HCT116 (cell line): ENCODE measurements around the gene SLMAP. TPM values are rescaled to one million over a fixed set of nuclear protein-coding genes. Genes with fewer than 3 reads are reported as not detected.

Experiments used
- ATAC-seq: fragments of 200-7000 bp; cut with Tn5 transposase; 2 replicates; pipeline ENCODE4 v1.9.1; 2020; ENCODE audit warnings: mild to moderate bottlenecking, moderate library complexity
- BruUV-seq: library from RNA; stranded (reverse); fragments of 400-500 nt; replicated peaks from 2 replicates; lab custom pipeline; 2021; lab: Mats Ljungman, UMichigan
- CTCF ChIA-PET: fragments of 300-600 bp; sonication (Branson Sonifier 250); formaldehyde crosslinking; loops from one replicate; lab custom pipeline; 2021; ENCODE audit warnings: antibody characterized with exemption; lab: Charles Lee
- POLR2A ChIA-PET: fragments of 300-600, 350-600 bp; sonication (Branson Sonifier 250); formaldehyde crosslinking; loops from one replicate; lab custom pipeline; 2021; ENCODE audit warnings: antibody characterized with exemption; lab: Charles Lee
- RAD21 ChIA-PET, 2 experiments: fragments of 300-600 bp; sonication (Branson Sonifier 250); formaldehyde crosslinking; loops; one replicate each; lab custom pipeline; 2023; ENCODE audit warnings: low total read pairs in 2 of 2; ENCODE audit not compliant: uncharacterized antibody in 2 of 2, unreplicated experiment in 2 of 2, low non-redundant PET in 1 of 2; lab: Charles Lee
- DNase-seq: peaks from one replicate; pipeline ENCODE4 v3.0.0-alpha.2; 2010; ENCODE audit warnings: low read depth, low spot score
- H2AFZ ChIP-seq: fragments of 200-600 bp; shearing (Covaris generic), sonication (generic); 2 replicates; pipeline ENCODE4 v1.6.1; 2017; ENCODE audit warnings: low read depth, mixed run types, mixed read lengths, antibody characterized with exemption, low read length; ENCODE audit not compliant: poor library complexity, severe bottlenecking
- H3K27ac ChIP-seq: 2 replicates; pipeline ENCODE4 v1.5.1; 2012; ENCODE audit warnings: low read depth, low read length
- H3K27me3 ChIP-seq: fragments of 200-600 bp; sonication (generic); 2 replicates; pipeline ENCODE4 v1.6.1; 2016; ENCODE audit warnings: mixed run types, low read length, mixed read lengths; ENCODE audit not compliant: insufficient read depth
- H3K36me3 ChIP-seq, 2 experiments: fragments of 200-500 bp in 1 of 2; fragments of 200-600 bp in 1 of 2; sonication (Bioruptor generic) in 1 of 2; sonication (generic) in 1 of 2; 2 replicates each; pipeline versions ENCODE4 v1.5.1 to v1.6.1; 2014 to 2016; ENCODE audit warnings: low read length in 2 of 2, inconsistent platforms in 1 of 2, mixed read lengths in 1 of 2, mixed run types in 1 of 2; ENCODE audit not compliant: insufficient read depth in 2 of 2, control insufficient read depth in 1 of 2
- H3K4me1 ChIP-seq, 2 experiments: fragments of 200-600 bp in 1 of 2; sonication (generic) in 1 of 2; 2 replicates each; pipeline versions ENCODE4 v1.5.1 to v1.6.1; 2012 to 2017; ENCODE audit warnings: low read length in 2 of 2, inconsistent platforms in 1 of 2, mild to moderate bottlenecking in 1 of 2, mixed read lengths in 1 of 2, mixed run types in 1 of 2, moderate library complexity in 1 of 2; ENCODE audit not compliant: insufficient read depth in 2 of 2, control insufficient read depth in 1 of 2
- H3K4me2 ChIP-seq: fragments of 200-600 bp; sonication (generic); 2 replicates; pipeline ENCODE4 v1.6.1; 2017; ENCODE audit warnings: mixed run types, low read length, mixed read lengths
- H3K4me3 ChIP-seq, 2 experiments: fragments of 200-600 bp in 1 of 2; sonication (generic) in 1 of 2; replicated peaks in 1 of 2; 2 replicates each; pipeline ENCODE4 v1.5.1; 2011 to 2016; ENCODE audit warnings: low read length in 2 of 2, control low read depth in 1 of 2, low read depth in 1 of 2, mild to moderate bottlenecking in 1 of 2, mixed read lengths in 1 of 2, mixed run types in 1 of 2
- H3K79me2 ChIP-seq: fragments of 200-600 bp; sonication (generic); 2 replicates; pipeline ENCODE4 v1.6.1; 2017; ENCODE audit warnings: mild to moderate bottlenecking, mixed run types, low read length, moderate library complexity, mixed read lengths; ENCODE audit not compliant: insufficient read depth
- H3K9ac ChIP-seq: fragments of 200-600 bp; sonication (generic); 2 replicates; pipeline ENCODE4 v1.6.1; 2016; ENCODE audit warnings: low read length, mixed read lengths
- H3K9me2 ChIP-seq: fragments of 200-600 bp; sonication (generic), shearing (Covaris generic); 2 replicates; pipeline ENCODE4 v1.6.1; 2017; ENCODE audit warnings: mixed run types, mild to moderate bottlenecking, moderate library complexity; ENCODE audit not compliant: insufficient read depth
- H3K9me3 ChIP-seq, 2 experiments: fragments of 200-500 bp in 1 of 2; fragments of 200-600 bp in 1 of 2; sonication (Bioruptor generic) in 1 of 2; sonication (generic) in 1 of 2; 2 replicates each; pipeline ENCODE4 v1.6.1; 2014 to 2017; ENCODE audit warnings: low read length in 2 of 2, mixed read lengths in 2 of 2, inconsistent platforms in 1 of 2, low read depth in 1 of 2, mild to moderate bottlenecking in 1 of 2, mixed run types in 1 of 2, moderate library complexity in 1 of 2; ENCODE audit not compliant: control insufficient read depth in 1 of 2, insufficient read depth in 1 of 2
- H4K20me1 ChIP-seq: fragments of 200-600 bp; sonication (generic), shearing (Covaris generic); 2 replicates; pipeline ENCODE4 v1.6.1; 2017; ENCODE audit warnings: mixed run types, mild to moderate bottlenecking, moderate library complexity; ENCODE audit not compliant: insufficient read depth
- EGR1 ChIP-seq: IDR thresholded peaks from 2 replicates; pipeline ENCODE4 v1.6.1; 2012; ENCODE audit warnings: low read depth
- ELF1 ChIP-seq: IDR thresholded peaks from 2 replicates; pipeline ENCODE4 v1.6.1; 2012; ENCODE audit warnings: low read depth, borderline replicate concordance
- EZH2 ChIP-seq: fragments of 200-600 bp; sonication (generic); IDR thresholded peaks from 2 replicates; pipeline ENCODE4 v1.6.1; 2017; ENCODE audit warnings: antibody characterized with exemption, mixed run types
- JUND ChIP-seq: IDR thresholded peaks from 2 replicates; pipeline ENCODE4 v1.6.1; 2012
- POLR2A ChIP-seq: IDR thresholded peaks from 2 replicates; pipeline ENCODE4 v1.7.0; 2011; ENCODE audit warnings: borderline replicate concordance; ENCODE audit not compliant: insufficient read depth, insufficient read length; ENCODE audit errors: extremely low read depth
- RAD21 ChIP-seq: IDR thresholded peaks from 2 replicates; pipeline ENCODE4 v1.6.1; 2012; ENCODE audit warnings: low read depth, mild to moderate bottlenecking
- REST ChIP-seq: IDR thresholded peaks from 2 replicates; pipeline ENCODE4 v1.6.1; 2012; ENCODE audit warnings: low read depth
- SP1 ChIP-seq: IDR thresholded peaks from 2 replicates; pipeline ENCODE4 v1.6.1; 2012; ENCODE audit warnings: low read depth
- SRF ChIP-seq: IDR thresholded peaks from 2 replicates; pipeline ENCODE4 v1.6.1; 2012; ENCODE audit warnings: low read depth
- ZNF274 ChIP-seq: fragments of 200-500 bp; sonication (Bioruptor generic); IDR thresholded peaks from 2 replicates; pipeline ENCODE4 v1.6.1; 2014; ENCODE audit warnings: mild to moderate bottlenecking, low read depth, low read length, inconsistent platforms
- intact Hi-C: fragments of 100-400 bp; cut with micrococcal nuclease; formaldehyde crosslinking; loops from 2 replicates; pipeline ENCODE4 v1.10.0; 2022
- total RNA-seq: library from RNA; stranded (reverse); gene quantifications from one replicate; pipeline ENCODE4 v1.2.1, GENCODE V29; 2021; ENCODE audit not compliant: unreplicated experiment
- TF ChIP-seq, protein P1 (sequence below): IDR thresholded peaks from 2 replicates; pipeline ENCODE4 v1.6.1; 2012
- TF ChIP-seq, protein P2 (sequence below): IDR thresholded peaks from 2 replicates; pipeline ENCODE4 v1.6.1; 2011; ENCODE audit warnings: mild to moderate bottlenecking, low read length, moderate library complexity; ENCODE audit not compliant: insufficient replicate concordance; ENCODE audit errors: extremely low read depth

The SLMAP gene
- total RNA-seq, 1 experiment from 2014 or later = 81.0 TPM

- ATAC-seq = no peak
- no peaks in the 10 kb centered on the region for H3K9me3 ChIP-seq
- no peaks in the 10 kb centered on the region for H3K27me3 ChIP-seq
- intact Hi-C loops = no loop called here
- RAD21 ChIA-PET = no interaction called here
- H2AFZ ChIP-seq = peak overlapping the region; percentile 65
- CTCF ChIA-PET = no interaction called here
- POLR2A ChIA-PET = no interaction called here
- no peaks in the 10 kb centered on the region for H3K79me2 ChIP-seq
- H3K36me3 ChIP-seq = no peaks in the 10 kb centered on the region
- no peak overlapping the region for H3K4me2 ChIP-seq
- DNase-seq = no peak
- no peak for TF ChIP-seq REST
- TF ChIP-seq EZH2 = no peak
- TF ChIP-seq, protein P1, sequence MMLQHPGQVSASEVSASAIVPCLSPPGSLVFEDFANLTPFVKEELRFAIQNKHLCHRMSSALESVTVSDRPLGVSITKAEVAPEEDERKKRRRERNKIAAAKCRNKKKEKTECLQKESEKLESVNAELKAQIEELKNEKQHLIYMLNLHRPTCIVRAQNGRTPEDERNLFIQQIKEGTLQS = no peak
- TF ChIP-seq SRF = no peak
- TF ChIP-seq EGR1 = no peak
- TF ChIP-seq RAD21 = no peak
- H3K9ac ChIP-seq = no peak overlapping the region
- H3K4me1 ChIP-seq = peaks cover 0 to 8% of the 10 kb centered on the region in 2 experiments; a peak in 1 of 4 replicates
- H3K4me3 ChIP-seq = no peak overlapping the region
- H4K20me1 ChIP-seq = no peaks in the 10 kb centered on the region
- no TSS peak for BruUV-seq
- H3K27ac ChIP-seq = no peak overlapping the region
- 0 out of 2 replicates have a peak, but pooled peaks cover 2% of the 10 kb centered on the region for H3K9me2 ChIP-seq
These were observed 46.5 kb upstream of the SLMAP start for GRCh38 chr3:57709559-57709958.

- no peak overlapping the region for H3K4me2 ChIP-seq
- H2AFZ ChIP-seq = no peak overlapping the region
- no peak overlapping the region for H3K9ac ChIP-seq
- CTCF ChIA-PET = no interaction called here
- no peak overlapping the region for H3K27ac ChIP-seq
- no peaks in the 10 kb centered on the region for H3K9me3 ChIP-seq
- no TSS peak for BruUV-seq
- POLR2A ChIA-PET = no interaction called here
- H3K4me1 ChIP-seq = no peaks in the 10 kb centered on the region
- no peaks in the 10 kb centered on the region for H3K27me3 ChIP-seq
- no peaks in the 10 kb centered on the region for H3K79me2 ChIP-seq
- no peaks in the 10 kb centered on the region for H3K36me3 ChIP-seq
- H4K20me1 ChIP-seq = no peaks in the 10 kb centered on the region
- no peak overlapping the region for H3K4me3 ChIP-seq
- peaks cover 2% of the 10 kb centered on the region; the same call in 1 of the 2 replicates for H3K9me2 ChIP-seq
- RAD21 ChIA-PET = no interaction called here
- no peak for ATAC-seq
- intact Hi-C loops = no loop called here
- no peak for DNase-seq
- no peak for TF ChIP-seq REST
- no peak for TF ChIP-seq POLR2A
- TF ChIP-seq SP1 = no peak
- no peak for TF ChIP-seq ZNF274
- TF ChIP-seq ELF1 = no peak
- TF ChIP-seq JUND = no peak
- TF ChIP-seq, protein P2, sequence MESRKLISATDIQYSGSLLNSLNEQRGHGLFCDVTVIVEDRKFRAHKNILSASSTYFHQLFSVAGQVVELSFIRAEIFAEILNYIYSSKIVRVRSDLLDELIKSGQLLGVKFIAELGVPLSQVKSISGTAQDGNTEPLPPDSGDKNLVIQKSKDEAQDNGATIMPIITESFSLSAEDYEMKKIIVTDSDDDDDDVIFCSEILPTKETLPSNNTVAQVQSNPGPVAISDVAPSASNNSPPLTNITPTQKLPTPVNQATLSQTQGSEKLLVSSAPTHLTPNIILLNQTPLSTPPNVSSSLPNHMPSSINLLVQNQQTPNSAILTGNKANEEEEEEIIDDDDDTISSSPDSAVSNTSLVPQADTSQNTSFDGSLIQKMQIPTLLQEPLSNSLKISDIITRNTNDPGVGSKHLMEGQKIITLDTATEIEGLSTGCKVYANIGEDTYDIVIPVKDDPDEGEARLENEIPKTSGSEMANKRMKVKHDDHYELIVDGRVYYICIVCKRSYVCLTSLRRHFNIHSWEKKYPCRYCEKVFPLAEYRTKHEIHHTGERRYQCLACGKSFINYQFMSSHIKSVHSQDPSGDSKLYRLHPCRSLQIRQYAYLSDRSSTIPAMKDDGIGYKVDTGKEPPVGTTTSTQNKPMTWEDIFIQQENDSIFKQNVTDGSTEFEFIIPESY = no peak
These were observed 40.4 kb upstream of the SLMAP start for GRCh38 chr3:57715686-57716085.
